Testis (tissue), 2 donors: ENCODE data around the gene C6orf52.

Experiments used
- POLR2A ChIP-seq: fragments of 450-650 bp; IDR thresholded peaks from one replicate; pipeline ENCODE4 v1.6.1; 2017; ENCODE audit warnings: antibody characterized with exemption, mild to moderate bottlenecking, moderate library complexity
- TF ChIP-seq, protein P1 (sequence below), 3 experiments: fragments of 450-650 bp in 2 of 3; fragments of 200-600 bp in 1 of 3; sonication (generic) in 1 of 3; IDR thresholded peaks; one replicate each; pipeline ENCODE4 v1.5.1; 2016 to 2019; ENCODE audit warnings: antibody characterized with exemption in 3 of 3, mild to moderate bottlenecking in 2 of 3, moderate library complexity in 1 of 3

GRCh38 chr6:10687582-10687981 is 6.8 kb downstream of the C6orf52 start:
- TF ChIP-seq, protein P1, sequence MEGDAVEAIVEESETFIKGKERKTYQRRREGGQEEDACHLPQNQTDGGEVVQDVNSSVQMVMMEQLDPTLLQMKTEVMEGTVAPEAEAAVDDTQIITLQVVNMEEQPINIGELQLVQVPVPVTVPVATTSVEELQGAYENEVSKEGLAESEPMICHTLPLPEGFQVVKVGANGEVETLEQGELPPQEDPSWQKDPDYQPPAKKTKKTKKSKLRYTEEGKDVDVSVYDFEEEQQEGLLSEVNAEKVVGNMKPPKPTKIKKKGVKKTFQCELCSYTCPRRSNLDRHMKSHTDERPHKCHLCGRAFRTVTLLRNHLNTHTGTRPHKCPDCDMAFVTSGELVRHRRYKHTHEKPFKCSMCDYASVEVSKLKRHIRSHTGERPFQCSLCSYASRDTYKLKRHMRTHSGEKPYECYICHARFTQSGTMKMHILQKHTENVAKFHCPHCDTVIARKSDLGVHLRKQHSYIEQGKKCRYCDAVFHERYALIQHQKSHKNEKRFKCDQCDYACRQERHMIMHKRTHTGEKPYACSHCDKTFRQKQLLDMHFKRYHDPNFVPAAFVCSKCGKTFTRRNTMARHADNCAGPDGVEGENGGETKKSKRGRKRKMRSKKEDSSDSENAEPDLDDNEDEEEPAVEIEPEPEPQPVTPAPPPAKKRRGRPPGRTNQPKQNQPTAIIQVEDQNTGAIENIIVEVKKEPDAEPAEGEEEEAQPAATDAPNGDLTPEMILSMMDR (IDR thresholded peaks at IDR 0.05), result no peak
- TF ChIP-seq POLR2A, result no peak
